Activated T-helper 9 cell treated with anti-CD3 and anti-CD28 coated beads, Interleukin-2, amount 50 U/mL, for 16 hours (primary cell): Measurements from ENCODE around the gene CTSW.

Experiments
- DNase-seq: peaks from one replicate; pipeline ENCODE4 v3.0.0-alpha.2; 2020; ENCODE audit warnings: low read depth

CTSW gene

DNA sequence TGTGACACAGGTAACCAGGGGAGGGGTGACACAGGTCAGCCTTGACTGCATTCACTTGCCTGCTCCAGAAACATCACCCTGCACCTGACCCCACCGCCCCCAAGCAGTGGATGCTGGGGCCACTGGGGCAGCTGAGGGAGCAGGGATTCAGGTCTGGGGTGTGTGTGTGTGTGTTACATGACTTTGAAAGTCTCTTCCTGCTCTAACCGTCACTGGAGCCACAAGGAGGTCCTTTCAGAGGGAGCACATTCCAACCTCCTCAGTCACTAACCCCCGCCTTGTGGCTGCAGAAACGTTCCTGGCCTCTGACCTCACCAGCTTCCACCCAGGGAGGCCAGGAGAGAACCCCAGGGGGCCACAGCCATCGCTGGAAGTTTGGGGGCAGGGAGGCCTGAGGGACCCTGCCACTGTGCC lies 23.4 kb downstream of the CTSW start:
- DNase-seq: no peak

DNA sequence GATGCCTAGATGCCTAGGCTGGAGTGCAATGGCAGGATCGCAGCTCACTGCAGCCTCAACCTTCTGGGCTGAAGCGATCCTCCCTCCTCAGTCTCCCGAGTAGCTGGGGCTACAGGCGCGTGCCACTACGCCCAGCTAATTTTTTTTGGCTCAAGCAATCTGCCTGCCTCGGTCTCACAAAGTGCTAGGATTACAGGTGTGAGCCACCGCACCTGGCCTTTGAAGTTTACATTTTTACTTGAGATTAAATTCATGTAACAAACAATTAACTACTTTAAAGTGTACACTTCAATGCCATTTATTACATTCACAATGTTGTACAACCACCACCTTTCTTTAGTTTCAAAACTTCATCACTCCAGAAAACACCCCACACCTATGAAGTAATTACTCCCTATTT lies 24.1 kb downstream of the CTSW start:
- DNase-seq: no peak

DNA sequence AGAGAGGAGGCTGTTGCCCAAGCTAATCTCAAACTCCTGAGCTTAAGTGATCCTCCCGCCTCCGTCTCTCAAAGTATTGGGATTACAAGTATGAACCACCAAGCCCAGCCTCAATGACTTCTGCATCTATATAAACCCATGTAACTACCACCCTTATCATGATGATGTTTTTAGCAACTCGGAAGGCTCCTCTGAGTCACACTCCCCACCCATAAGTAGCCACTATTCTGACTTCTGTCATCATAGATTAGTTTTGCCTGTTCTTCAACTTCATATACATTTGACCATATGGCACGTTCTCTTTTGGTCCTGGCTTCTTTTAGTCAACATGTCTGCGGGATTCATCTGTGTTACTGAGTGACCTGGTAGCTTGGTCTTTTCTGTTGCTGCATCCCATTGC lies 27.0 kb downstream of the CTSW start:
- no peak for DNase-seq

DNA sequence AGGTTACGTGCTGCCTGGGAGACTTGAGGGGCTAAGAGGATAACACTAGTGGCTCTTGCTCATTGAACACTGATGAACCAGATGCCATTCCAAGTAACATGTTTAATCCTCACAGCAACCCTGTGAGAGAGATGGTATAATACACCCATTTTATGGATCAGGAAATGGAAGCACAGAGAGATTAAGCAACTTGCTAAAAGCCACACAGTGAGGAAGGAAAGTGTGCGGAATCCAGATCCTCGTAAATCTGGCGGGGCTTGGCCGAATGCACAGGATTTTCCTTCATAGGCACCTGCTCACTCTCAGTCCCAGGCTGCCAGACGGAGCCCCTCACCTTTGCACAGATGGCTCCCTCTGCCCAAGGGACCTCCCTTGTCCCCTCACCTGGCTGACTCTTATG lies 28.2 kb downstream of the CTSW start:
- DNase-seq: no peak

DNA sequence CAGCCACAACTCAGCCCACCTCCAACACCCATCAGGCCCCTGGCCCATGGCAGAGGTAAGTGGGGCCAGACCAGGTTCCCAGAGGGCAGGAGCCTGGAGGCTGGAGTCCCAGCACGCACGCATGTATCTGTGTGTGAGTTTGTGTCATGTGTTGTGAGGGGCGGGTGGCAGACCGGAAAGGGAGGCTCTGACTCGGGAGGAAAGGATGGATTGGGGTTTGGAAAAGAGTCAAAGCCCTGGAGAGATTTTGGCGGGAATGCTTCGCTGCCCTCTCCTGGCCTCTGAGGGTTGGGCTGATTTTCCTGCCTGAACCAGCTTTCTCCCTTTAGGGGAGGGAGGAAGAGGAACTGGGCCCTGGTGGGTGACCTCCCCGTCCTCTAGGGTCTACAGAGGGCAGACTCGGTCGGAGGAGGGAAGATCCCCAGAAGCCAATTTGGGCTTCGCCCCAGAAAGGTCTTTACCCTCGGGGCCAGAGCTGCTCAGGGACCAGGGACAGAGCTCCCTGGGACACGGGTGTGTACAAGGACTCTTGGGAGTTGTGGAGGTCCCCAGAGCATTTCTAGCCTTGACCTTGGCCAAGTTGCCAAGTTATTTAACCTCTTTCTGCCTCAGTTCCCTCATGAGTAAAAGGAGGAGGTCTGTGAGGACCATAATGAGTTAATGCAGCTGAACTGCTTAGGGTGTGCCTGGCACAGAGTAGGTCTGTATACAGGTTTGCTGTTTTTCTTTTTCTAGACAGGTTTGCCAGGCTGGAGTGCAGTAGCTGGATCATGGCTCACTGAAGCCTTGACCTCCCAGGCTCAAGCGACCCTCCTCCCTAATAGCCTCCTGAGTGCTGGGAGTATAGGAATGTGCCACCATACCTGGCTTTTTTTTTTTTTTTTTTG lies 32.3 kb downstream of the CTSW start:
- DNase-seq: no peak

DNA sequence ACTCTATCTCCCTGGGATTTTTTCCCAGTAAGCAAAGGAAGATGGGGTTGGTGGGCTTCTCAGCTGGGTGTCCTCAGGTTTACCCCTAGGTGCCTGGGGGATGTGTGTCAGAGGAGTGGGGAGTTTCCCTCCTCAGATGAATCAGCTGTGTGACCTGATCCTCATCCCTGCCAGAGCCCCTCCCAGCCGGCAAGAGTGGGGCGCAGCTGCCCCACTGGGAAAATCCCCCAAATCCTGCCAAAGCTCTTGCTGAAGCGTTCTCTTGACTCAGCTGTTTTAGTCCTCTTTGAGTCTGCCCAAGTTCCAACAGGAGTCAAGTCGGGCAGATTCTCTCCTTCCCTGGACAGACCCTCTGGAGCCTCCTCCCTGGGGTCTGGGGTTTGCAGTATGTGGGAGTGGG lies 33.2 kb downstream of the CTSW start:
- DNase-seq: no peak

DNA sequence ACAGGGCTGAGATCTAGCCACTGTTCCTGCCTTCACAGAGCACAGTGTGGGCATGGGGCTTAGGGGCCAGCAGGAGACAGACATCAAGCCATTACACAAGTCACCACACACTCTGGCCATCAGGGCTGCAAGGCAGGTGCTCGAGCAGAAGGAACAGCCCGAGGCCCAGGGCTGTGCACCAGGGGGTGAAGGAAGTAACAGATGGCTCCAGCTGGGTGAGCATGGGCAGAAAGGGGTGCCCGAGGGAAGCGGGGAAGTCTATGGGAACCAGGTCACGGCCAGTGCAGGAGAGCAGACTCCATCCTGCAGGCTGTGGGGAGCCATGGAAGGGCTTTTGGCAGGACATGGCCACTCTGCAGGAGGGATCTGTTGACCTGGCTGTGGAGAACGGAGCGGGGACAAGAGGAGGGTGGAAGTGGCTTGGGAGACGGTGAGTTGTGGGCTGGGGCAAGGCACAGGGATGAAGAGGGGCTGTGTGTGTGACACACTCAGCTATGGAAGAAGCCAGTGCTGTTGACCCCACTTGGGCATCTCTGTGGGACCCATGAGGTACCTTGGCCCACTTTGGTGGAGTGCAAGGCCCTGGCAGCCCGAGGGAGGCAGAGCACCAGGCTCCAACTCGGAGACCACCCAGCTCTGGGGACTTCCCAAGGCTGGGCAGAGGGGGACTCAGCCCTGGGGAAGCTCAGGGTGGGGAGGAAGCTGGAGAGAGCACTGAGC lies 35.6 kb downstream of the CTSW start:
- no peak for DNase-seq

DNA sequence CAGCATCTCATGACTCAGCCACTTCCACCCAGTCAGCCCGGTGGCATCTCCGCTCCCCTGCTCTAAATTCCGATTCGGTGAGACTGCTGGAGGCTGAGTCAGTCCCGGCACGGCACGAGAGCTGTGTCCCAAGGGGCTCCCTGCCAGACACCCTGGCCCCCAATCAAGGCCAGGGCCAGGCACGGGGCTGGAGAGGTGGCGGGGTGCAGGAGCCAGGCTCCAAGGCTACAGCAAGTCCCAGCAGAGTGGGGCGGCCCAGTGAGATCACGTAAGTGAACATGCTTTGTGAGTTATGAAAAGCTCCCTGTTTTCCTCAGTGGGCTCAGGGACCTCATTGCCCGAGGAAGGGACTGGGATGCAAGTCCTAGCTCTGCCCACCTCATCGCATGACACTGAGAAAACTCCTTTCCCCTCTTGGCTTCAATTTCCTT lies 36.2 kb downstream of the CTSW start:
- DNase-seq: no peak

DNA sequence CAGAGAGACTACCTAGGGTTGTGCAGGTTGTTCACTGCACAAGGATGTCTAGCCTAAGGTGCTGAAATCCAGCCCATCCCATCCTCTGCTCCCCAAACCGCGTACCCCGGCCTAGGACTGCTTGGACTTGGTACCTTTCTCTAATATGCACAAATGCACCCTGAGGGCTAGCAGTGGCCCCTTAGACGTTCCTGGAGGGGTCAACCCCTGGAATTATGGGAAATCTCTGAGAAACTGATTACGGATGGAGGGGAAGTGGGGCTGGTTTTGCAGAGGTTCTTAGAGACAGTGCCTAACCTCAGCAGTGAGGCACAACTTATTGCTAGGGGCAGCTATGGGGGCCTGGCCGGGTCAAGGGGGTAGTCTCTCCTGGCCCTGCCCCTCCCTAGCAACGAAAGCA lies 36.8 kb downstream of the CTSW start:
- DNase-seq: no peak

DNA sequence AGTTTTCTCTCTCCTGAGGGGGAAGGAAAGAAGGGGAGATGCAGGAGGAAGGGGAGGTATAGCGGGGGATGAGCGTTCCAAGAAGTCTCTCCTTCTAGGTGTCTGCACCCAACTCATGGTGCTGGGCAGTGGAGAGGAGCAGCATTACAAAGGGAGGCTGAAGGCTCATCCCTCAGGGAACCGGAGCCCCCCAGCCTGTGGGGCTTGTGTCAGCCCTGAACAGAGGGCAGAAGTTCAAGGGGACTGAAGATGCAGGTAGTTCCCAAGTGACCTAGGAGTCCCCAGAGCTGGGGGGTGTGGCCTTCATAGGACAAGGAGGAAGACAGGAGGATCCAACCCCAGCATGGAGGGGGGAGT lies 37.4 kb downstream of the CTSW start:
- no peak for DNase-seq

DNA sequence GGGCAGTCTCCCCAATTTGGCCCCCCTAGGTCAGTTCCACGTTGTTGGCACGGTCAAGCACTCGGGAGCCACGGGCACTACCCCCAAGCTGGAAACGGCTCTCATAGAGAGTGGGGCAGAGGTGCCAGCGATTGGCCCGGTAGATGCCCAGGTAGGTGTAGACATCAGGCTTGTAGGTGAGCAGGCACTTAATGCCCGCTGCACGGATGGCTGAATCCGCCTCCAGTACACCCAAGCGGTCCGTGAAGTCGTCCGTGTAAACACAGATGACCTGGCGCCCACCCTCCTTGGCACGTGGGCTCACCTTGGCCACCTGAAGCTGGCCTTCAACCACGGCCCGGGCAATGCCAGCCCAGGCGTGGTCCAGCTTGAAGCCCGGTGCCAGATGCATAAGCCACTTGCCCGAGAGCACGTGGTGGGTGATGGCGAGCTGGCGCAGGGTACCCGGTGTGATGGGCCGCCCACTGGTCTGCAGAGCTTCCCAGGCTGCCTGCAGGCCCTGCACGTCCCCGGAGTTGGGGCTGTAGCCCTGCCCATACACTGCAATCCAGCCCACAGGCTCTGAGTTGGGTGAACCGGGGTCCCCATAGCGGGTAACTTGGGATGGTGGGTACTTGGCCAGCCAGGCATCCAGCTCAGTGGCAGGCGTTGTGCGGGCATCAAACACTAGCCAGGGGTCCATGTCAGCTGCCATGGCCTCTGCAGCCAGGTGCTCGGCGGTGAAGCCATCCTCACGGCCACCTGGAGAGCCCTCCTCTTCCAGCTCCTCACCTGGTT lies 38.0 kb downstream of the CTSW start:
- no peak for DNase-seq

DNA sequence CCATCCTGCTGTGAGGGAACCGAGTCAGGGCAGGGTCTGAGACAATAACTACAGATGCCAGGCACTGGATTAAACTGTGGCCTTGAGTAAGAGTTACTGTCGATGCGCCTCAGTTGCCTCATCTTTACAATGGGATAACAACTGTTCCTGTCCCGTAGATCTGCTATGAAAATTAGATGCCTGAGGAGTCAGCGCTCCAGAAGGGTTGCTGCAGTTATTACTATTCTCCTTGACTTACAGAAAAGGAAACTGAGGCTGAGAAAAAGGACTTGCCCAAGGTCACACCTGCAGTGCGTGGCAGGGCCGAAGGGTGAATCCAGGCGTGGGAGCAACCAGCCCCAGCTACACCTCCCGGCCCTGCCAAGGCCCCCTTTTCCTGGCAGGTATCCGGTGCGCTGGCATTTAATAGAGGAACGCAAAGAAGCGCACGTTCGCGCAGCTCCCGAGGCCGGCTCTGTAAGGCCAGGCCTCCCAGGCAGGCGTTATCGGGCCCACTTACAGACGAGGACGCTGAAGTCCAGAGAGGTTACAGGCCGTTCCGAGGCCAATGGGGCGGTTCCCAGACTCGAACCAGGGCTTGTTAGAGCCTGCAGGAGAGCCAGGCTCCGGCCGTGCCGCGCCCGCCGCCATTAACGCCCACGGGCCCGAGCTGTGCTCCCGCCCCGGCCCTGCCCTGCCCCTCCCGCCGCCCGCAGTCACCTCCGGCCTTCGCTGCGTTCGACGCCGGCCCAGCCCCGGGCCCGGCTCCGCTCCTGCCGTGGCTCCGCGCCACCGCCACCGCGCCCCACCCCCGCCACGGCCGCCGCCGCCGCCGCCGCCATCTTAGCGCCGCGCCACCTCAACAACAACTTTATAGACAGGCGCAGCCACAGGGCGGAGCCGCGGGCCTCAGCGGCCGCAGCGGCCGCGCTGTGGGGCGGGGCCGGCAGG lies 38.8 kb downstream of the CTSW start, which contains the start of gene C11orf68:
Gene C11orf68 (minus strand): TSS at position 852 of the 930 bp plus-strand sequence. CDS start 31 bp downstream, at position 821.
- DNase-seq: no peak

DNA sequence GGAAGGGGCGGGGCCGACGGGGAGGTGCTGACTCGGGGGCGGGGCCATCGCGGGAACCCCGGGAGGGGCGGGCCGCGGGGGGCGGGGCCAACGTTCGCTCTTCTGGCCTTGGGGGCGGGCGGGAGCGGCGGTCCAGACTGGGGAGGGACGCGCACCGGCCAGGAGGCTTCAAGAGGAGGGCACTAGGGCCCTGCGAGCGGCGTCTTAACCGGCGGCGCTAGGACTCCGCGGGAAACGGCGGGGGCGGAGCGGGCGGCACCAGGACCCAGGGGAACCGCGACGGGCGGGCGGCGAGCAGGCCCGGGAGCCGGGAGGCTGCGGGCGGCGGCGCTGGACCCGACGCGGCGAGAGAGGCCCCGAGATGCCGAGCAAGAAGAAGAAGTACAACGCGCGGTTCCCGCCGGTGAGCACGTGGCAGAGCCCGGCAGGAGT lies 39.5 kb downstream of the CTSW start, which contains the start of gene DRAP1:
Gene DRAP1 (plus strand): TSS at position 286 of the 432 bp plus-strand sequence. CDS start 76 bp downstream, at position 362.
- peak; percentile 99 for DNase-seq

DNA sequence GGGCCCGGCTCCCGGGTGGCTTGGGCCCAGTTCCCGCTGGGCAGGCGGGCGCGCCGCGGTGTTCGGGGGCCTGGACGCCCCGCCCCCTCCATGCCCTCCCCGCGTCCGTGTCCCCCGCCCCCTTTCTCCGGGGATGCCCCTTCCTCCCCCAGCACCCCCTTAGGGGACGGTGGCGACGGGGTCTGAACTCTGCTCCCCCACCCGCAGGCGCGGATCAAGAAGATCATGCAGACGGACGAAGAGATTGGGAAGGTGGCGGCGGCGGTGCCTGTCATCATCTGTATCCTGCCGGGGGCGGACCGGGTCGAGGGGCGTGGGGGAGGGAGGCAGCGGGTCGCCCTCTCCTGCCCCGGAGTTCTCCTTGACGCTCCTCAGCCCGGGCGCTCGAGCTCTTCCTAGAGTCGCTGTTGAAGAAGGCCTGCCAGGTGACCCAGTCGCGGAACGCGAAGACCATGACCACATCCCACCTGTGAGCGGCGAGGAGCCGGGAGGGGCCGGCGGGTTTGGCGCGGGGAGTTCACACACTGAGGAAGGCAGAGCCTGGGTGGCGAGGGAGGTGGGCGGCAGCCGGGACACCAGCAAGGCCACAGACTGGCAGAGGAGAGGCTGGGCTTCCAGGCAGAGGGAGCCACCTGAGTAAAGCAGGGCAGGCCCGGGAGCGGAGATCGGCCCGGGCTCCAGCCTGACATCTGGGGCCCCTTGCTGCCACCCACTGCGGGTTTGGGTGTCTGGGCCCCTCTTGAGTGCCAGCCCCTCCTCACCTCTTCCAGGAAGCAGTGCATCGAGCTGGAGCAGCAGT lies 40.1 kb downstream of the CTSW start:
- peak; percentile 57 for DNase-seq

DNA sequence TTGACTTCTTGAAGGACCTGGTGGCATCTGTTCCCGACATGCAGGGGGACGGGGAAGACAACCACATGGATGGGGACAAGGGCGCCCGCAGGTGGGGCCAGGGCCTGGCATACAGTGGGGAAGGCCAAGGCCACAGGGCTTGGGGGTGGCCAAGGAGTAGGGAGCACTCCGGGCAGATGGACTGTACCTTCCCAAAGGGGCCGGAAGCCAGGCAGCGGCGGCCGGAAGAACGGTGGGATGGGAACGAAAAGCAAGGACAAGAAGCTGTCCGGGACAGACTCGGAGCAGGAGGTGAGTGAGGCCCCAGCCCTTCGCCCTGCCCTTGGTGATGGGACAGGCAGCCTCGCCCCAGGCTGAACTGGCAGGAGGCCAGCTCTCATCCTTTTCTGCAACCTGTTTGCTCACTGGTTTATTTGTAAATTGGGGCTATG lies 40.8 kb downstream of the CTSW start:
- DNase-seq: no peak

DNA sequence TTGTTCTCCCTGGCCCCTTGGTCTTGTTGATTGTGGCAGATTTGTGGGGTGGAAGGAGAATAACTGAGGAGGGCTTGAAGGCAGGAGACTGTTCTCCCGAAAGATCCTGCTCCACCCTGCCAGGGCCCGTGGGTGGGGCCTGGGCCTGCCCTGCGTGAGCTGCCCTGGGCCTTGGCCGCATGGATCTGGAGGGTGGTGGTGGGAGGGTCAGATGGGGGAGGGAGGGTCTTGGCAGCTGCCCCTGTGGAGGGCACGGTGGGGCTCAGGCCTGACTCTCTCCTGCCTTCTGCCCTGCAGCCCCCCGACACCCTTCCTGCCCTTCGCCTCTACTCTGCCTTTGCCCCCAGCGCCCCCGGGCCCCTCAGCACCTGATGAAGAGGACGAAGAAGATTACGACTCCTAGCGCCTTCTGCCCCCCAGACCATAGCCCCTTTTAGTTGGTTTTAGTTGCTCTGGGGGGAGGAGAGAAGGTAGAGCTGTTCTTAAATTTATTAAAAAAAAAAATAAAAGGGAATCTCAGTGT lies 41.5 kb downstream of the CTSW start:
- DNase-seq: no peak

DNA sequence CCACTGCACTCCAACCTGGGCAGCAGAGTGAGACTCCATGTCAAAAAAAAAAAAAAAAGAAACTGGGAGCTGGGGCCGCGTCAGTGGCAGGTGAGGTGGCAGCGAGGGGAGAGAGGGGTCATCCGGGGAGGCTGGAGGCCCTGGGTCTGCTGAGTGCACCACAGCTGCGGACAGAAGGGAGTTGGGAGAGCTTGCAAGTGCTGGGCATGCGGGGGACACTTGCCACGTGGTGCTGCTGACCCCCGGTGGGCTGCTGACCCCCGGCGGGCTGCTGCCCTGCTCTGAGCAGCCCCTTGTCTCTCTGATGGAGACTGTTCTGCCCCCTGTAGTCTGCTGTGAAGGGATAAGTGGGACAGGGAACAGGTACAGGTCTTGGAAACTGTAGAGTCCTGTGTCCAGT lies 42.2 kb downstream of the CTSW start:
- DNase-seq: no peak

DNA sequence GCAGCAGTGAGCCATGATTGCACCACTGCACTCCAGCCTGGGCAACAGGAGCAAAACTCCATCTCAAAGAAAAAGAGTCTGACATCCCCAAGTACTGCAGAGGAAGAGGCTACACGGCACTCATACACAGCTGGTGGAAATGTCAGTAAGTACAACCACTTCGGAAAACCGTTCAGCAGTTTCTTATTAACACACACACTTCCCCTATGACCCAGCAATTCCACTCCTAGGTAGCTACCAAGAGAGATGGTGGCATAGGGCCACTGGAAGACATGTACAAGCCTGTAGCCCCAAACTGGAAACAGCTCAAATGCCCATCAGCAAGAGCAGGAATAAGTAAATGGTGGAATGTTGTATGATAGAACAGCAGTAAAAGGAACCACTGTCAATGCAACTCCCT lies 42.9 kb downstream of the CTSW start:
- no peak for DNase-seq

DNA sequence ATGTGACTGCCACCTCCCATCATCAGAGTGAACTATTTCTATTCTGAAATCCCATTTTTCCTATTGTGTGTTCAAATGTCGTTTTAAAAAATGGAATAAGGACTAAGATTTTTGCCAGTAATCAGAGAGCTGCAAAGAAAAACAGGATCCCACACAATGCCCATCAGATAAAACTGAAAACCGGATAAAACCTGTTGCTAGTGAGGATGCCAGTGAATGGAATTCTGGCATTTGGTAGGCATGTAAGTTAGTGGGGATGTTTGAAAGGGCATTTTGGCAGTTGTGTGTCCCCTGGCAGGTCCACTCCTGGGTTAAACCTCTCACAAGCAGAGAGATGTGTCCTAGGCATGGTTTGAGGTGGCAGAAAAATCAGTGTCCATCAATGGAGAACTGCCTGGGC lies 45.8 kb downstream of the CTSW start:
- DNase-seq: no peak

DNA sequence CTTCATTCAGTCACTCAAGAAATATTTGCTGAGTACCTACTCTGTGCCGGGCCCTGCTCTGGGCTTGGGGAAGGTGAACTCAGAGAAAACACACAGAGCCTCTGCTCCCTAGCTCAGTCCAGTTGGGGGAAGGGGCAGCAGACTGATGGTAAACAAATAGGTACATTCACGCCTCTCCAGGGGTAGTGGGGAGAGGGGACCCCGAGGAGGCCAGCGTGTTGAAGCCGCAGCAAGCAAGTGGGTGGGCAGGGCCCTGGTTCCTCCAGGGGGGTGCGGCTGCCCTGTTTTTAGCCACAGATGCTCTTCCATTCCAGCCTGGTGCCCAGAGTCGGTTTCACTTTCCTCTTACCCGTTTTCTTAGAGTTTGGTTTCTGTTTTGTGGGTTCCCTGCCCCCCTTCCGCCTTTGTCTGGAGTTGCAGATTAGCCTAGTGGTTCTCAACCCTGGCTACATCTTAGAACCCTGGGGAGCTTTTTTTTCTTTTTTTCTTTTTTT lies 48.3 kb downstream of the CTSW start:
- peak; percentile 57 for DNase-seq
